Cardiac atrium fibroblast (primary cell): Measurements from ENCODE around the gene CHD5. TPM values are rescaled to one million over a fixed set of nuclear protein-coding genes. Genes with fewer than 3 reads are reported as not detected.

Experiments
- total RNA-seq: library from RNA; depleted of rRNA; stranded (reverse); fragments of >200 nt; gene quantifications from 2 replicates; pipeline ENCODE4 v1.2.3, GENCODE V29; 2015

Gene CHD5
- 0.16 TPM in 1 of 2 replicates, not detected in the other for total RNA-seq

DNA sequence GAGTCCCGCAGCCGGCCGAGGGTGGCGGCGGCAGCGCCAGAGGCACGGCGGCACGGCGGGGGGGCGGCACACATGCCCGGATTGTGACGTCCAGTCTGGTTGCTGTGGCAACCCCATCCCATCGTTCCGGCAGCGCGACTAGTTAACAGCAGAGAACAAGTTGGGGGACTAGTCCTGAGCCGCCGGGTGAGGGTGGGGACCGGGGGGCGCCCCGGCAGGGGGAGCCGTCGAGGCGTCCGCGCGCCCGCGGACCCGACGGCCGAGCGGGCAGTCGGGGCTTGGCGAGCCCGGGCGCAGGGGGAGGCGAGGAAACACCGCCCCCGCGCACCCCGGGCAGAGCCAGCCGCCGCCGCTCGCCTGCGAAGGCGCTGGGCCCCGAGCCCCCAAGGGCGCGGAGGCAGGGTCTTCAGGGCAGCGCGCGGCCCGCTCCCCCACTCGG lies at the start of gene CHD5:
Gene CHD5 (minus strand): TSS at position 54 of the 439 bp plus-strand sequence. CDS start 298 bp downstream, outside the sequence.

DNA sequence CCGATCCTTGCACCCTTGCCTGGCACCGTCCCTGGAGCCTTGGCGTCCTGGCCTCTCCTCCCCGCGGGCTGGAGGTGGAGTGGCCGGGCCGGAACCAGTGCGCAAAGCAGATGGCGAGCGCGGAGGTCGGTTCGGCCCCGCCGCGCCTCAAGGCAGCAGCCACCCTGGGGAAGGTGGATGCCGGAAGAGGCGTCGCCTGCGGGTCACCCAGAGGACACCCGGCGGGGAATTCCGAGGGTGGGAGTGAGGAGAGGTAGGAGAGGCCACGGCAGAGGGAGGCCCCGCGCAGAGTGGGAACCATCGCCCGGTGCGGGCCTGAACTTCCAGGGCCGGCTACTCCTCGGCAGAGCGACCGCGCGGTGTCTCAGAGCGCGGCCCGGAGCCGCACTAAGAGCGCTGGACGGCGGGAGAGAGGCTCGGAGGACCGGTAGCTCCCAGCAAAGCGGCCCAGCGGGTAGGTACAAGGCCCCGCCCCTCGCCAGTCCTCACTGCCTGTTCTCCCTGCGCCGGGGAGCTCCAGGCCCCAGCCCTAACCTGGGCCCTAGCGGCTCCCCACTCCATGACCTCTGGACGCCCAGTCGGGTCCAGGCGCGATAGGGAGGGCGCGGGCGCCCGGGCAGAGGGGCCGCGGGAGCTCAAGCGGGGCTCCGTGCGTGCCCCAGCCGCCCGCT lies 25.9 kb upstream of the CHD5 start, which contains the start of gene RNF207:
Gene RNF207 (plus strand): TSS at position 271 of the 671 bp plus-strand sequence. CDS start 417 bp downstream, outside the sequence.

DNA sequence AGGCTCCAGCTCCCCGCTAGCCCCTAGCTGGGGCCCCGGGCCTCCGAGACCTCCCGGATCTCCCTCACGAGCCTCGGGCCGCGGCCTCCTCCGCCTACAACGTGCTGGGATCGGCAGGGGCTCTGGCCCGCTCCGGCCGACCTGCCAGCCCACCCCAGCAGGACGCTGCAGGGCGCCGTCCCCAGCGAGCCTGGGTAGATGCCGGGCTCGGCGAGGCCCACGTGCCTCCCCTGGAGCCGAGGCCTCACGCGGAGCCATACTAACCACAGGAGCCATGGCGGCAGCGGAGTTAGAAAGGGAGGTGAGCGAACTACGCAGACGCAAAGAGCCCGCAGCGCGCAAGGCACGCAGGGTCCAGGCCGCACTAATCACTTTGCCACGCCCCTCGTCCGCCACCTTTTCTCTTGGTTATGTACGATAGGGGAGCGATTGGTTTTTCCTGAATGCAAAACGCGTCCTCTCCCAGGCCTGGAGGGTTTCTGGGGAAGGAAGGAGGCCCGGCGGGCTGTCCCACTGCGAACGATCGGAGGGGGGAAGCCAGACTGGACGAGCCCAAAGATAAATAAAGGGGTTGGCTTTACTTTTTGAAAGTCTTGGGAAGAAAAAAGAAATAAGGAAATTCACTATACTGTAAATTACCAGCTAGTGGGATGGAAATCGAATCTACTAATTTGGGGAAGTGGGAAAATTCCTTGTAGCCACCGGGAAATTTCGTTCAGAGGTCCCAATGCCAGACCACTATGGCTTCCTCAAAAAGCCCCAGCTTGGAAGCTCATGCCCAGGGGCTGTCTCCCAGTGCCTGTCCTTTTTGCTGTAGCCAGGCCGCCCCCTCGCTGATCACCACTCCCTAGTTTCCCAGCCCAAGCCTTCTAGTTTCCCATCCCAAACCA lies 19.4 kb upstream of the CHD5 start, which contains the start of gene RPL22:
Gene RPL22 (minus strand): TSS at position 298 of the 890 bp plus-strand sequence. CDS start 22 bp downstream, at position 276.

Other genes with a start within 250 kb of the CHD5 start
- gene NPHP4, start 187.9 kb downstream of the CHD5 start, total RNA-seq = 5.2 and 7.8 TPM in 2 replicates
- 4.4 and 6.3 TPM in 2 replicates for gene KCNAB2, start 134.4 kb downstream of the CHD5 start, total RNA-seq
- 134 and 153 TPM in 2 replicates for gene RPL22, start 19.3 kb upstream of the CHD5 start, total RNA-seq
- 1.8 and 4.2 TPM in 2 replicates for gene RNF207, start 25.8 kb upstream of the CHD5 start, total RNA-seq
- 58.9 and 64.5 TPM in 2 replicates for gene ICMT, start 55.6 kb upstream of the CHD5 start, total RNA-seq
- not detected in 2 replicates for gene HES3, start 63.9 kb upstream of the CHD5 start, total RNA-seq
- 7.9 and 9.2 TPM in 2 replicates for gene GPR153, start 80.8 kb upstream of the CHD5 start, total RNA-seq
- 27.8 and 37.9 TPM in 2 replicates for gene ACOT7, start 213.4 kb upstream of the CHD5 start, total RNA-seq
- gene HES2, start 239.6 kb upstream of the CHD5 start, total RNA-seq = 0.49 and 3.1 TPM in 2 replicates
- 0.18 TPM in 1 of 2 replicates, not detected in the other for gene ESPN, start 244.5 kb upstream of the CHD5 start, total RNA-seq